HG03159 (cell line): ENCODE data around the gene SCNN1A.

Experiments used
- ATAC-seq: cut with Tn5 transposase; IDR thresholded peaks from one replicate; pipeline ENCODE4 v1.9.1; 2021; ENCODE audit warnings: mild to moderate bottlenecking, moderate library complexity; ENCODE audit not compliant: unreplicated experiment

SCNN1A gene

GRCh38 chr12:6321905-6322304, 53.5 kb downstream of the SCNN1A start:
- ATAC-seq = no peak

GRCh38 chr12:6319446-6319845, 55.9 kb downstream of the SCNN1A start:
- ATAC-seq = no peak

GRCh38 chr12:6318440-6318879, 56.9 kb downstream of the SCNN1A start:
- ATAC-seq = no peak

- ATAC-seq = no peak
Observed at GRCh38 chr12:6317693-6318439, 57.5 kb downstream of the SCNN1A start.

GRCh38 chr12:6316921-6317692, 58.3 kb downstream of the SCNN1A start:
- ATAC-seq = no peak

GRCh38 chr12:6315704-6316597, 59.4 kb downstream of the SCNN1A start:
- ATAC-seq = no peak

- ATAC-seq = no peak
Observed at GRCh38 chr12:6315184-6315583, 60.2 kb downstream of the SCNN1A start.

- no peak for ATAC-seq
Observed at GRCh38 chr12:6314776-6315175, 60.6 kb downstream of the SCNN1A start.

GRCh38 chr12:6313326-6313940, 61.9 kb downstream of the SCNN1A start:
- no peak for ATAC-seq

- no peak for ATAC-seq
Observed at GRCh38 chr12:6312529-6313325, 62.6 kb downstream of the SCNN1A start.

GRCh38 chr12:6311822-6312528, 63.4 kb downstream of the SCNN1A start:
- no peak for ATAC-seq

GRCh38 chr12:6310771-6311610, 64.4 kb downstream of the SCNN1A start:
- ATAC-seq = no peak

- ATAC-seq = no peak
Observed at GRCh38 chr12:6307529-6307928, 67.8 kb downstream of the SCNN1A start.

- ATAC-seq = no peak
Observed at GRCh38 chr12:6306599-6307220, 68.7 kb downstream of the SCNN1A start.

GRCh38 chr12:6306151-6306550, 69.2 kb downstream of the SCNN1A start:
- ATAC-seq = no peak

GRCh38 chr12:6303071-6303470, 72.3 kb downstream of the SCNN1A start:
- ATAC-seq = no peak

- no peak for ATAC-seq
Observed at GRCh38 chr12:6302621-6303020, 72.7 kb downstream of the SCNN1A start.

GRCh38 chr12:6301721-6302120, 73.6 kb downstream of the SCNN1A start:
- no peak for ATAC-seq
